Urothelium cell line (cell line): ENCODE measurements around the gene RNPS1.

Source experiments
- DNase-seq: peaks from one replicate; pipeline ENCODE4 v3.0.0; 2011; ENCODE audit warnings: low spot score, mixed read lengths
- FAIRE-seq: peaks from 2 replicates; lab custom pipeline; 2011; peaks lifted over from hg19 to GRCh38; lab: Jason Lieb, UNC

The RNPS1 gene

DNA sequence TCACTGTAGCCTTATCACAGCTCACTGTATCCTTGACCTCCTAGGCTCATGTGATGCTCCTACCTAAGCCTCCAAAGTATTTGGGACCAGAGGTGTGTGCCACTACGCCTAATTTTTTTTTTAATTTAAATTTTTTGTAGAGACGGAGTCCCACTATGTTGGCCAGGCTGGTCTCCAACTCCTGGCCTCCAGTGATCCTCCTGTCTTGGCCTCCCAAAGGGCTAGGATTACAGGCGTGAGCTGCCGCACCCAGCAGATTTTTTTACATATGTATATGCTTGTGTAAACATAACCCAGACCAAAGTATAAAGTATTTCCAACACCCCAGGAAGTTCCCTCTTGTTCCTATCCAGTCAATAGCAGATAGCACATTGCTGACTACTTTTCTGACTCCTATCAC is 51.6 kb downstream of the RNPS1 start:
- no peak for FAIRE-seq

DNA sequence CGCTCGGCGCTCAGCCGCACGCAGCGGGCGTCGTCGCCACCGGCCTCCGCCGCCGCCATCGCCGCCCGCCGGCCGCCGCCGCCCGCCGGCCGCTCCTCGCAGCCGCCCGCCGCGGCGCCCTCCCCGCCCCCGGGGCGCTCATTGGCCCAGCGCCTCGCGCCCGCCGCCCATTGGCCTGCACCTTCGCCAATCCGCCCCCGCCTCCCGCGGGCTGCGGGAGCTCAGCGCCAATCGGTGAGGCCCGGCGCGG is 53.3 kb downstream of the RNPS1 start, which contains the start of gene PGP:
Gene PGP (minus strand): TSS at position 122 of the 250 bp plus-strand sequence. CDS start 63 bp downstream, at position 59.
- FAIRE-seq (peak; percentile 93), DNase-seq (no peak)

More for the DNA sequence above, 51.6 kb downstream of the RNPS1 start:
- DNase-seq, result no peak

DNA sequence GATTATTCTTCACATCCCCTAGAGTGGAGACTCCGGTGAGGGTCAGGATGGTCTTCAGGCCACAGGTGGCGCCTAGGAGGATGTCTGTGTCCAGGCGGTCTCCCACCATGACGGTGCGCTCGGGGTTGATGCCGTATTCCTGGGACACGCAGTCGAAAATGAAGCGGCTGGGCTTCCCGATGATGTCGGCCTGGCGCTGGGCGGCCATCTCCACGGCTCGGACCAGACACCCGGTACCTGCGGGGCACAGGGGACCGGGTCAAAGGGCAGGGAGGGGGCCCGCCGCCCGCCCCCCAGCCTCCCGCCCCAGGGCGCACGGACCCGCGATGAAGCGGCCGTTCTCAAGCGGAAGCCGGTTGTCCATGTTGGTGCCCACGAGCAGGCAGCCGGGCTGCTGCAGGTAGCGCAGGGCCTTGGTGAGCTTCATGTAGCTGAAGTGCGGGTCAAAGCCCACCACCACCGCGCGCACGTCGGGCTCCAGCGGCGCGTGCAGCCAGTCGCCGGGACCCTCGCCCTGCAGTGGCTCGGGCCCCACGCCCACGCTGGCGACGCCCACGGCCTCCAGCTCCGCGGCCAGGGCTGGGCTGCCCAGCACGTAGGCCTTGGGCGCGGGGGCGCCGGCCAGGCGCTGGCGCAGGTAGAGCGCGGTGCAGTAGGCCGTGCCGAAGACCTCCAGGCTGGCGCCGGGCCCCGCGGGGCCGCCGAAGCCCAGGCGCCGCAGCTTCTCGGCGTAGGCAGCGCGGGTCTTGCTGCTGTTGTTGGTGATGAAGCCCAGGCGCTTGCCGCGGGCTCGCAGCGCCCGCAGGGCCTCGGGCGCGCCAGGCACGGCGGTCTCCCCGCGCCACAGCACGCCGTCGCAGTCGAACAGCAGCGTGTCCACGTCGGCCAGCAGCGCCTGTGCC is 53.9 kb downstream of the RNPS1 start:
- DNase-seq (no peak), FAIRE-seq (no peak)

GRCh38 chr16:2212362-2213324 is 55.3 kb downstream of the RNPS1 start:
- DNase-seq (peak; percentile 32), FAIRE-seq (no peak)

- FAIRE-seq (no peak), DNase-seq (no peak)
These were observed 56.0 kb downstream of the RNPS1 start for GRCh38 chr16:2211923-2212347.

DNA sequence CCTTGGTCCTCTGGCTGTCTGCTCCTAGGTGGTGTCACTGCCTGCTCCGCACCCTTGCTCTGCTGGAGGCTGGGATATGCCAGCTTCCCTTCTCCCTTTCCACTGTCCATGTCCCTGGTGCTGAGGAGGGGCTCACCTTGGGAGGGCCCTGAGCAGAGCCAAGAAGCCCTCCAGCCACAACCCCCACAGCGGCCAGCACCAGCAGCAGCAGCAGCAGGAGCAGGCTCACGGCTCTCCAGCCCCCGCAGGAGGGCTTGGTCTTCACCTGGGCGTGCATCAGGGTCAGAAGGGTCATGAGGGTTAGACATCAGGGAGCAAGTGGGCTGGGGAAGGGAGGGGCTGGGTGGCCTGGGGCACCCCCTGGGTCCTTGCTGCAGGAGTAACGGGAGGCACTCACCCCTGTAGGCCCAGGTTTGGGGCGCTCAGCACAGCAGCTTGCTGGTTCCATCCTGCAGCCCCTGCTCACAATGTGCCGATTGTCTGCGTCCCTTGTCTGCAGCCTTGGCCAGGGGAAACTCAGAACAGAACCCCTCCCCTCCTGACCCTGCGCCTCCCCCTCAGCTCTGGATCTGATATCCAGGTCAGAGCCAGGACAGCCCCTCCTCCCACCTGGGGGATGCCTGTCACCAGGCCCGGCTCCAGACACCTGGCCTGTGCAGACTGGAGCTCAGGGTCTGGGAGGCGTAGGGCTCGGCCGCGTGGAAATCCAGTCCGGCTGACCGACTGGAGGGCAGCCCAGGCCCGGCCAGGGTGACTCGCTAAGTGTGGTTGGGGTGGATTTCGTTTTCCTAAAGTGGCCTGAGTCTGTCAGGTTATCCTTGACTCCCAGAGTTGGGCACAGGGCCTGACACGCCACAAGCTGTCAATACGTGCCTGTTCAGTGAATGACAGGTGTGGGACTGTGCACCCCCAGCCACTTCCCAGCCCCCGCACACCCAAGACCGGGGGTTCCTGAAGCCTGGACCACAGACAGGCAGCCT is 57.2 kb downstream of the RNPS1 start, which contains the start of gene BRICD5:
Gene BRICD5 (minus strand): TSS at position 478 of the 980 bp plus-strand sequence. CDS start 30 bp downstream, at position 448.
- no peak for FAIRE-seq
- DNase-seq, result no peak

DNA sequence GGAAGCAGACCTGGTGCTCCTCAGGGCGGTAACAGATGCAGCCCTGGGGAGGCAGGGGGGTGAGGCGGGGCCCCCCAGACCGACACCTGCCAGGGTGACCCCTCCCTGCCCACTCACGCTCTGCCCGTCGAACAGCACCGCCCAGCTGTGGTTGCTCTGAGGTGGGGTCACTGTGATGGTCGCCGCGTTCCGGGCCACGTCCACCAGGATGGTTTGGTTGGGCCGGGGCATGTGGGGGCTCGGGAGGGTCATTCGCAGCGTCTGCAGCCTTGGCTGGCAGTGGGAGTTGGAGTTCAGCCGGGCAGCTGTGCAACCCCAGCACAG is 58.0 kb downstream of the RNPS1 start:
- FAIRE-seq (no peak), DNase-seq (no peak)

DNA sequence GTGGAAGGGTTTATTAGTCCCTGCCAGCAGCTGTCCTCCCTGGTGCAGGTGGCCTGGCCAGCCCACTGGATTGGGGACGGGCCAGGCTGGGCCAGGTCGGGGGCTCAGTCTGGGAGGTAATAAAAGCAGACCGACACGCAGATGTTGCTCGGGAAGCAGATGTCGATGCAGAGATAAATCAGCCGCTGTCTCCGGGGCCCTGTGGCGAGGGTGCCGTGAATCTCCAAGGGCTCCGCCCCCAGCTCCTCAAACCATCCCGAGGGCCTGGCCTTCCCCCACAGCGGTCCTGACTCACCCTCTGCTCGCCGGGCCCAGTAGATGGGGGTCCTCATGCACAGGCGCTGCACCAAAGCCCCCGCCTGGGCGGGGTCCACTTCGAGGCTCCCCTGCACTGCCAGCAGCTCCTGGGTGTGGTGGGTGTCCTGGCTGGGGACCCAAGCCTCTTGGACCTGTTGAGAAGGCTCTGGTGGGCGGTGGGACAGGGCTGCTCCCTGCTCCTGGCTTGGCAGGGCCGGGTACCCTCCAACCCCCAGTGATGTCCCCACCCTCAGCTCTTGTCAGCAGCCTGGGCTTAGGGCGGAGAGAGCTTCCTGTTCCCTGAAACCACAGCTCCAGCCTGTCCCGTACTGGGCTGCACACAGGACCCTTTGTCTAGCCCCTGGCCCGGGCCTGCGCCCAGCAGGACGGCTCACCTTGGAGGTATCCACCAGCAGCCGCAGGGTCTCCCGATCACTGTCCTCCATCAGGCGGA is 58.5 kb downstream of the RNPS1 start:
- FAIRE-seq (no peak), DNase-seq (no peak)

- no peak for FAIRE-seq
These were observed 59.2 kb downstream of the RNPS1 start for GRCh38 chr16:2208772-2209171.

DNA sequence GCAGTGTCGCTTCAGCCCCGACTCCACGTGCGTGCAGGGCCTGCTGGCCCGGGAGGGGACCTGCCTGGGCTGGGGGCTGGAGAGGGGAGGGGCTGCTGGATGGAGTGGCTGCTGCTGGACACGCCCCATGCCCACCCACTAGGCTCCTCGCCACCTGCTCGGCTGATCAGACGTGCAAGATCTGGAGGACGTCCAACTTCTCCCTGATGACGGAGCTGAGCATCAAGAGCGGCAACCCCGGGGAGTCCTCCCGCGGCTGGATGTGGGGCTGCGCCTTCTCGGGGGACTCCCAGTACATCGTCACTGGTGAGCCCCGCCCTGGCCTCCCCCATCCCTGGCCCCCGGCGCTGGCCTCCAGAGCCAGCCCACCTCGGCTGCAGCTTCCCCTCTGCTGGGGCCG is 59.6 kb downstream of the RNPS1 start:
- DNase-seq (no peak), FAIRE-seq (no peak)

More at GRCh38 chr16:2208772-2209171, 59.2 kb downstream of the RNPS1 start:
- no peak for DNase-seq

DNA sequence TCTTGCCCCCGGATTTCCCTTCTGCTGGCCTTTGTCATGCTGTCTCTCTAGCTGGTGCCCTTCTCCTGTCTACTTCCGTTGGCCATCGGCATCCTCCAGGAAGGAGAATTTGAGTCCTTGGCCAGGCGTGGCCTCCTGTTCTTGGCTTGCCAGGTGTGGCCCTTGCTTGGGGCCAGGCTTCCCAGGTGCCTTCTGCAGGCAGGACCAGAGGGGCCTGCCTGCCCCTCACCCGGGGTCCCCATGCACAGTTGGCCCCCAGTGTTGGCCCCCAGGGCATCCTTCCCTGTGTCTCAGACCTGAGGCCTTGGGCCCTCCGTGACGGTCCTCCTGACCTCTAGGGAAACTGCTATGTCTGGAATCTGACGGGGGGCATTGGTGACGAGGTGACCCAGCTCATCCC is 60.1 kb downstream of the RNPS1 start:
- FAIRE-seq (no peak), DNase-seq (no peak)

- no peak for FAIRE-seq
- DNase-seq, result no peak
These were observed 61.0 kb downstream of the RNPS1 start for GRCh38 chr16:2206780-2207433.

DNA sequence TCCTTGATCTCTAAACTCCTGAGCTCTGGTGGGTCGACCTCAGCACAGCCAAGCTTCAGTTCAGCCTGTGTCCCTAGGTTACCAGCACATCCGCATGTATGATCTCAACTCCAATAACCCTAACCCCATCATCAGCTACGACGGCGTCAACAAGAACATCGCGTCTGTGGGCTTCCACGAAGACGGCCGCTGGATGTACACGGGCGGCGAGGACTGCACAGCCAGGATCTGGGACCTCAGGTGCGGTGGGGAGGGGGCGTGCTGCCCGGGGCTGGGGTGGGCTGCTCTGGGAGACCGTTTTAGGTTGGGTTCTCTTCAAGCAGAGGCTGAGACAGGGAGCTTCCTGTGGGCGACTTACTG is 61.5 kb downstream of the RNPS1 start:
- FAIRE-seq (no peak), DNase-seq (no peak)

GRCh38 chr16:2205967-2206313 is 62.0 kb downstream of the RNPS1 start:
- FAIRE-seq, result no peak
- no peak for DNase-seq

DNA sequence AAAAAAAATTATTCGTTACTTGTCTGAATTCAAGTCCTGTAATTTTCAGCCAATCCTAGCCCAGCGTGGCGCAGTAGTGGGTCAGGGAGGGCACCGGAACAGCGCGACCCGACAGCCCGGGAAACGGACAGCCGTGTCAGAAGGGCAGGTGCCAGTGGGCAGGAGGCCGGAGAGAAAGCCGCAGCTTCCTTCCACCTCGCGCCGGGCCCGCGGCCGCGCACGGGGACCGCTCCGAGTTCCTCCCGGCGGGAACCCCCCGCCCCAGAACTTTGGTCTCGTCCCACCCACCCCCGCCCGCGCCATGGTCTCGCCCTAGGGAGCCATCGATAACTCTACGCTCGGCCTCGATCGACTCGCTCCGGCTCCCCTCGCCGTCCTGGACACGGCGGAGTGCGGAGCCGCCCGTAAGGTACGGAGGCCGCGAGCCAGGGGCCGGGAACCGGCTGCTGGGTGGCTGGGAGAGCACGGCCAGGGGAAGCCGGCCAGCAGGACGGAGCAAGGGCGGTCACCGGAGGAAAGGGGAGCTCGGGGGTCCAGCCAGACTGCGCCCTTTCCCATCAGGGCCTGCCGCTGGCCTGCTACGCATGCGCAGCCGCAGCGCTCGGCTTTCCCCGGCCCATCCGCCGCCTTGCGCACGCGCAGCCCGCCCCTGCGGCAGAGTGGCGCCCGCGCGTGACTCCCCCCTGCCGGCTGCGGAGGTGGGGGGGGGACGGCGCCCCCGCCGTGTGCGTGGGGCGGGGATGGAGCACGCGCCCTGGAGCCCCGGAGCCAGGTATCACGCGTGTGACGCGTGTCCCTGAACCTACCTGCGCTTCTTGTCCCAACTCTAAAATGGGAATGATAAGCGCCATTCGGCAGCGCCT is 62.6 kb downstream of the RNPS1 start, which contains the start of gene MLST8:
Gene MLST8 (plus strand): TSS at position 351 of the 863 bp plus-strand sequence. CDS start 632 bp downstream, outside the sequence.
- FAIRE-seq, result peak; percentile 69
- peak; percentile 98 for DNase-seq

DNA sequence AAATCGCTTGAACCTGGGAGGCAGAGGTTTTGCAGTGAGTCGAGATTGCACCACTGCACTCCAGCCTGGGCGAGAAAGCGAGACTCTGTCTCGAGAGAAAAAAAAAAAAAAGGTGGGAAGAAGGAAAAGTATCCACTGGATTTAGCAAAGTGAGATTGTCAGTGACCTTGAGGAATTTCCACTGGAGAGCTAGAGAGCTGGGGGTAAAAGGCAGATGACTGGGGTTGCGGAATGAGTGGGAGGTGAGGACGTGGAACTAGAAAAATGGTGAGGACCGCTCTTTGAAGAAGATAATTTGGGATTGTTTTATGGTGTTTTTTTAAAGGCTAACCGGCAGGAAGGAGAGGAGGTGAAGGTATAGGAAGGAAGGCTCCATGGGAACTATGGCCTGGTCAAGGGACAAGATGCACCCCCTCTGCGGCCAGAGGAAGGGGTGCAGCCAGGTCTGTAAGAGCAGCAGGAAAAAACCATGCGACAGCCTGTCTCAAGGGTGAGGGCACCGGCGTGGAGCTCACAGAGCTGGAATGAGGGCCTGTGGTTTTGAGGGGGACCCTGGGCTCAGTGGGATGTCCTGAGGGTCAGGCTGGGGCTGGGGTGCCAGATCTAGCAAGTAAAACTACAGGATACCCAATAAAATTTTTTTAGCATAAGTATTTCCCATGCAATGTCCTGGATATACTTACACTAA is 63.4 kb downstream of the RNPS1 start:
- no peak for FAIRE-seq
- DNase-seq, result no peak
